ENCODE data around the gene CERK.

Gene CERK

DNA sequence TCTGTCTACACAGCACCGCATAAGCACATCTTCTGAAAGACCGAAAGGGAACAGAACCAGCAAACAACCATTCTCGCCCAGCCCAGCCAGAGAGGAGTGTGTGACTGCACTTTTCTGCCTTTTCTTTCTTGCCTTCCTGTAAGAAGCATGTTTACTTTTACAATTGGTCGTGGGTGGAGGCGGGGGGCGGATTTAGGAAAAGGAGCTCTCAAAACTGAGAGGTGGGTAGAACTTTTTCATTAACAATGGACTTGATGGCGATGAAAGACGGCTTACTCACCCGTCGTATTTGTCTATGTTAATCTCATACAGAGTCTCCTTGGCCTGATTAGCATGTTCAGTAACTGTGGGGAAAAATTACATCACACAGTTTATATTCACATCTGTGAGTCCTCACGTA lies 27.2 kb downstream of the CERK start (continued):
- TF ChIP-seq ZFHX2 (tag by site-specific recombination; conservative IDR thresholded peaks at IDR 0.05), result peak; percentile 99
- TF ChIP-seq ZNF341 (tag by site-specific recombination; IDR thresholded peaks at IDR 0.05; ENCODE audit: low read depth), result no peak
- no peak for TF ChIP-seq ZNF558 (tag by site-specific recombination; IDR thresholded peaks at IDR 0.05)
- no peak for TF ChIP-seq ZNF404 (tag by site-specific recombination; IDR thresholded peaks at IDR 0.05)
- TF ChIP-seq ZNF10 (tag by site-specific recombination; IDR thresholded peaks at IDR 0.05), result no peak
- TF ChIP-seq ZNF266 (tag by site-specific recombination; IDR thresholded peaks at IDR 0.05; ENCODE audit: low read depth), result no peak
- TF ChIP-seq ZSCAN4 (tag by site-specific recombination; IDR thresholded peaks at IDR 0.05), result no peak
- no peak for TF ChIP-seq ZBTB44 (tag by site-specific recombination; IDR thresholded peaks at IDR 0.05)
- TF ChIP-seq ZNF174 (tag by site-specific recombination; IDR thresholded peaks at IDR 0.05), result no peak
- peak; percentile 72 for TF ChIP-seq SP7 (tag by site-specific recombination; IDR thresholded peaks at IDR 0.05)
- no peak for TF ChIP-seq ZNF747 (tag by site-specific recombination; IDR thresholded peaks at IDR 0.05)
- no peak for TF ChIP-seq ZNF791 (tag by site-specific recombination; IDR thresholded peaks at IDR 0.05)
- TF ChIP-seq ZBTB6 (tag by site-specific recombination; IDR thresholded peaks at IDR 0.05), result no peak
- peak; percentile 80 for TF ChIP-seq KLF1 (tag by site-specific recombination; IDR thresholded peaks at IDR 0.05)
- TF ChIP-seq ZNF138 (tag by site-specific recombination; IDR thresholded peaks at IDR 0.05; ENCODE audit: borderline replicate concordance), result no peak
- TF ChIP-seq ZBTB20 (tag by site-specific recombination; IDR thresholded peaks at IDR 0.05), result no peak
- no peak for TF ChIP-seq ZNF48 (tag by site-specific recombination; IDR thresholded peaks at IDR 0.05)
- TF ChIP-seq ZNF514 (tag by site-specific recombination; IDR thresholded peaks at IDR 0.05), result no peak
- TF ChIP-seq MEIS1 (CRISPR knock-in tag; IDR thresholded peaks at IDR 0.05; ENCODE audit: borderline replicate concordance), result no peak
- TF ChIP-seq, protein P1, sequence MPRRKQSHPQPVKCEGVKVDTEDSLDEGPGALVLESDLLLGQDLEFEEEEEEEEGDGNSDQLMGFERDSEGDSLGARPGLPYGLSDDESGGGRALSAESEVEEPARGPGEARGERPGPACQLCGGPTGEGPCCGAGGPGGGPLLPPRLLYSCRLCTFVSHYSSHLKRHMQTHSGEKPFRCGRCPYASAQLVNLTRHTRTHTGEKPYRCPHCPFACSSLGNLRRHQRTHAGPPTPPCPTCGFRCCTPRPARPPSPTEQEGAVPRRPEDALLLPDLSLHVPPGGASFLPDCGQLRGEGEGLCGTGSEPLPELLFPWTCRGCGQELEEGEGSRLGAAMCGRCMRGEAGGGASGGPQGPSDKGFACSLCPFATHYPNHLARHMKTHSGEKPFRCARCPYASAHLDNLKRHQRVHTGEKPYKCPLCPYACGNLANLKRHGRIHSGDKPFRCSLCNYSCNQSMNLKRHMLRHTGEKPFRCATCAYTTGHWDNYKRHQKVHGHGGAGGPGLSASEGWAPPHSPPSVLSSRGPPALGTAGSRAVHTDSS (tag by site-specific recombination; IDR thresholded peaks at IDR 0.05), result no peak
- TF ChIP-seq ZNF677 (tag by site-specific recombination; IDR thresholded peaks at IDR 0.05), result no peak
- no peak for TF ChIP-seq ZNF248 (tag by site-specific recombination; IDR thresholded peaks at IDR 0.05)
- TF ChIP-seq, protein P2, sequence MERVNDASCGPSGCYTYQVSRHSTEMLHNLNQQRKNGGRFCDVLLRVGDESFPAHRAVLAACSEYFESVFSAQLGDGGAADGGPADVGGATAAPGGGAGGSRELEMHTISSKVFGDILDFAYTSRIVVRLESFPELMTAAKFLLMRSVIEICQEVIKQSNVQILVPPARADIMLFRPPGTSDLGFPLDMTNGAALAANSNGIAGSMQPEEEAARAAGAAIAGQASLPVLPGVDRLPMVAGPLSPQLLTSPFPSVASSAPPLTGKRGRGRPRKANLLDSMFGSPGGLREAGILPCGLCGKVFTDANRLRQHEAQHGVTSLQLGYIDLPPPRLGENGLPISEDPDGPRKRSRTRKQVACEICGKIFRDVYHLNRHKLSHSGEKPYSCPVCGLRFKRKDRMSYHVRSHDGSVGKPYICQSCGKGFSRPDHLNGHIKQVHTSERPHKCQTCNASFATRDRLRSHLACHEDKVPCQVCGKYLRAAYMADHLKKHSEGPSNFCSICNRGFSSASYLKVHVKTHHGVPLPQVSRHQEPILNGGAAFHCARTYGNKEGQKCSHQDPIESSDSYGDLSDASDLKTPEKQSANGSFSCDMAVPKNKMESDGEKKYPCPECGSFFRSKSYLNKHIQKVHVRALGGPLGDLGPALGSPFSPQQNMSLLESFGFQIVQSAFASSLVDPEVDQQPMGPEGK (tag by site-specific recombination; IDR thresholded peaks at IDR 0.05), result peak; percentile 52; the same call in 1 of the 2 replicates
- peak; percentile 55 for TF ChIP-seq OSR2 (tag by site-specific recombination; IDR thresholded peaks at IDR 0.05)
- TF ChIP-seq ZBTB21 (tag by site-specific recombination; IDR thresholded peaks at IDR 0.05), result no peak
- no peak for TF ChIP-seq ZNF433 (tag by site-specific recombination; IDR thresholded peaks at IDR 0.05; ENCODE audit: low read depth)

All from HEK293 (cell line).